PC-9 (cell line): Measurements from ENCODE around the gene IFT122.

Experiments
- CTCF ChIP-seq: fragments of 200-600 bp; sonication (generic); conservative IDR thresholded peaks from 2 replicates; pipeline ENCODE4 v1.6.1; 2017; ENCODE audit warnings: mixed run types, antibody characterized with exemption, mild to moderate bottlenecking, moderate library complexity
- EZH2 ChIP-seq: fragments of 200-600 bp; sonication (generic); IDR thresholded peaks from 2 replicates; pipeline ENCODE4 v1.8.0; 2017; ENCODE audit warnings: antibody characterized with exemption, low read depth

GRCh38 chr3:129486664-129487035, 46.6 kb downstream of the IFT122 start:
- TF ChIP-seq CTCF: no peak
- TF ChIP-seq EZH2: no peak
